ENCODE measurements around the gene SLC29A3. TPM values are rescaled to one million over a fixed set of nuclear protein-coding genes. Genes with fewer than 3 reads are reported as not detected.
"Not testable (repeated sequence)": the region's sequence is repeated elsewhere in the genome, so short reads cannot be mapped to it uniquely, and the experiment has no call there.

The SLC29A3 gene
- total RNA-seq, 1 donor from 2014 or later = 1.7 TPM

GRCh38 chr10:71293446-71294084, 25.5 kb upstream of the SLC29A3 start:
- H3K4me1 ChIP-seq = peaks cover 12% of the 10 kb centered on the region
- H3K36me3 ChIP-seq = peaks cover 85% of the 10 kb centered on the region
- TF ChIP-seq, protein P1, sequence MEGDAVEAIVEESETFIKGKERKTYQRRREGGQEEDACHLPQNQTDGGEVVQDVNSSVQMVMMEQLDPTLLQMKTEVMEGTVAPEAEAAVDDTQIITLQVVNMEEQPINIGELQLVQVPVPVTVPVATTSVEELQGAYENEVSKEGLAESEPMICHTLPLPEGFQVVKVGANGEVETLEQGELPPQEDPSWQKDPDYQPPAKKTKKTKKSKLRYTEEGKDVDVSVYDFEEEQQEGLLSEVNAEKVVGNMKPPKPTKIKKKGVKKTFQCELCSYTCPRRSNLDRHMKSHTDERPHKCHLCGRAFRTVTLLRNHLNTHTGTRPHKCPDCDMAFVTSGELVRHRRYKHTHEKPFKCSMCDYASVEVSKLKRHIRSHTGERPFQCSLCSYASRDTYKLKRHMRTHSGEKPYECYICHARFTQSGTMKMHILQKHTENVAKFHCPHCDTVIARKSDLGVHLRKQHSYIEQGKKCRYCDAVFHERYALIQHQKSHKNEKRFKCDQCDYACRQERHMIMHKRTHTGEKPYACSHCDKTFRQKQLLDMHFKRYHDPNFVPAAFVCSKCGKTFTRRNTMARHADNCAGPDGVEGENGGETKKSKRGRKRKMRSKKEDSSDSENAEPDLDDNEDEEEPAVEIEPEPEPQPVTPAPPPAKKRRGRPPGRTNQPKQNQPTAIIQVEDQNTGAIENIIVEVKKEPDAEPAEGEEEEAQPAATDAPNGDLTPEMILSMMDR (IDR thresholded peaks at IDR 0.05; ENCODE audit: borderline replicate concordance) = no peak
- H3K4me3 ChIP-seq = no peak overlapping the region
- no peak overlapping the region for H3K27ac ChIP-seq (replicated peaks)
- no peaks in the 10 kb centered on the region for H3K27me3 ChIP-seq (ENCODE audit: low read depth)
- H3K9me3 ChIP-seq (replicated peaks) = no peaks in the 10 kb centered on the region
- no peak for DNase-seq
- intact Hi-C loops (cut with micrococcal nuclease) = no loop called here

GRCh38 chr10:71294091-71294561, 24.9 kb upstream of the SLC29A3 start:
- intact Hi-C loops (cut with micrococcal nuclease) = no loop called here

DNA sequence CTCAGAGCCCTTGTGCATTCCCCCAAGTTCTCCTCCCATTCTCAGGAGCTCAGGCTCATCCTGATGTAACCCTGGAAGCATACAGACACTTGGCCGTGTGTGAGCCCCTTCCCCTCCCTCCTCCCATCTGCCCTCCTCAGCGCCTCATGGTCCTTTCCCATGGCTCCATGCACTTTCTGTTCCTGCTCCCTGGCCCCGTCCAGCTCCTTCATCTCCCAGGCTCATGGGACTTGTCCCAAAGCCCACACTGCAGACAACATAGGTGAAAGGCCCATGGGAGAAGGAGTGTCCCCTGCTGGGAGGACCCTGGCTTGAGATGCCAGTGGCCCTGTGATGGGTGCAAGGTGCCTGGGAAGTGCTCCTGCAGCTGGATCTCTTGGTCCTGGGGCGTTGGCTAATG, 24.2 kb upstream of the SLC29A3 start:
- Histone ChIP-seq H3K4me1 (peaks cover 9% of the 10 kb centered on the region), H3K27me3 (ENCODE audit: low read depth) (no peaks in the 10 kb centered on the region), H3K4me3 (no peak overlapping the region), H3K27ac (replicated peaks) (no peak overlapping the region), H3K36me3 (peaks cover 89% of the 10 kb centered on the region), H3K9me3 (replicated peaks) (no peaks in the 10 kb centered on the region)
- no peak for DNase-seq
- TF ChIP-seq, protein P1 (IDR thresholded peaks at IDR 0.05; ENCODE audit: borderline replicate concordance) = no peak
- intact Hi-C loops (cut with micrococcal nuclease) = no loop called here

More at GRCh38 chr10:71294091-71294561, 24.9 kb upstream of the SLC29A3 start:
- H3K4me1 ChIP-seq = peaks cover 12% of the 10 kb centered on the region
- no peak for DNase-seq
- no peaks in the 10 kb centered on the region for H3K27me3 ChIP-seq (ENCODE audit: low read depth)
- no peak overlapping the region for H3K27ac ChIP-seq (replicated peaks)
- TF ChIP-seq, protein P1 (IDR thresholded peaks at IDR 0.05; ENCODE audit: borderline replicate concordance) = no peak
- no peaks in the 10 kb centered on the region for H3K9me3 ChIP-seq (replicated peaks)
- peaks cover 85% of the 10 kb centered on the region for H3K36me3 ChIP-seq
- H3K4me3 ChIP-seq = no peak overlapping the region

DNA sequence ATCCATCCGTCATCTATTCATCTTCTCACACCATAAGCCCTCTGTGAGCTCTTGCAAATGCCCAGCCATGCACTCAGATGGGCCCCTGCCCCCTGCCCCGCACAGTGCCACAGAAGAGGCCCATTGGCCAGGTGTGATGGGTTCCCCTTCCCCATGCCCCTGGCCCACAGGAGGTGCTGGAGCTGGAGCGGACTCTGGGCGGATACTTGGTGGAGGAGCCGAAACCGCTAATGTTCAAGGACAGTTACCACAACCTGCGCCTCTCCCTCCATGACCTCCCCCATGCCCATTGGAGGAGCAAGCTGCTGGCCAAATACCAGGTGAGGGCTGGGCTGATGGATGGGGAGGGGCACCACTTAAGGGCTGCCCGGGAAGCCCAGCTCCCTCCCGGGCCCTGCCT, 23.4 kb upstream of the SLC29A3 start:
- no peak for DNase-seq
- Histone ChIP-seq H3K36me3 (peaks cover 89% of the 10 kb centered on the region), H3K9me3 (replicated peaks) (no peaks in the 10 kb centered on the region)

DNA sequence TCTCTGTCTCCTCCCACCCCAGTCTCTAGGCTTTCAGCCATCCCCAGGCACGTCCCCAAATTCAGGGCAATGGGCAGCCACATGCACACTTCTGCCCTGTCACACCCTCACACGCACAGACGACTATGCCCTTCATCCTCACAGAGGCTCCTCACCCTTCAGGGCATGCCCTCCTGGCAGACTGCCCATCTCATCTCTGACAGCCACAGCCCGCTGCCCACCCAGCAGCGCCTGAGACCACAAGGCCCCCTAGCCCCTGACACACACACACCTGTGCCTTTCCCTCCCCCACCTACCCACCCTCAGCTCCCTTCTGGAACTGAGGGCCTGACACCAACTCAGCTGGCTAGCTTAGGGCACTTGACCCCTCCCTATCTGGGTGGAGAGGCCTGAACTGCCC, 23.0 kb upstream of the SLC29A3 start:
- Histone ChIP-seq H3K27me3 (ENCODE audit: low read depth) (no peaks in the 10 kb centered on the region), H3K9me3 (replicated peaks) (no peaks in the 10 kb centered on the region), H3K4me1 (no peaks in the 10 kb centered on the region), H3K27ac (replicated peaks) (no peak overlapping the region), H3K36me3 (peaks cover 89% of the 10 kb centered on the region), H3K4me3 (no peak overlapping the region)
- TF ChIP-seq, protein P1 (IDR thresholded peaks at IDR 0.05; ENCODE audit: borderline replicate concordance) = no peak
- no peak for DNase-seq
- intact Hi-C loops (cut with micrococcal nuclease) = no loop called here

More for the DNA sequence above, 23.4 kb upstream of the SLC29A3 start:
- H3K4me3 ChIP-seq = no peak overlapping the region
- intact Hi-C loops (cut with micrococcal nuclease) = no loop called here
- H3K4me1 ChIP-seq = peaks cover 1% of the 10 kb centered on the region
- no peaks in the 10 kb centered on the region for H3K27me3 ChIP-seq (ENCODE audit: low read depth)
- TF ChIP-seq, protein P1 (IDR thresholded peaks at IDR 0.05; ENCODE audit: borderline replicate concordance) = no peak
- H3K27ac ChIP-seq (replicated peaks) = no peak overlapping the region

GRCh38 chr10:71296811-71297210, 22.2 kb upstream of the SLC29A3 start:
- intact Hi-C loops (cut with micrococcal nuclease); H3K27me3 ChIP-seq (ENCODE audit: low read depth); DNase-seq; H3K9me3 ChIP-seq (replicated peaks); H3K27ac ChIP-seq (replicated peaks); H3K4me3 ChIP-seq; H3K4me1 ChIP-seq: not testable (repeated sequence)
- peaks cover 85% of the 10 kb centered on the region for H3K36me3 ChIP-seq

Measured in left ventricle myocardium inferior (tissue), 1 donor.